Measurements from ENCODE around the gene PRKCH. TPM values are rescaled to one million over a fixed set of nuclear protein-coding genes. Genes with fewer than 3 reads are reported as not detected.

PRKCH gene
- polyA plus RNA-seq, 1 donor from 2014 or later: 2.0 TPM

- Histone ChIP-seq H3K27me3 (ENCODE audit: insufficient read depth, low read depth, low read length) (no peaks in the 10 kb centered on the region), H3F3A (ENCODE audit: insufficient read depth, low read length, poor library complexity, severe bottlenecking) (no peaks in the 10 kb centered on the region), H3K27ac (ENCODE audit: low read length) (no peak overlapping the region), H3K36me3 (ENCODE audit: insufficient read depth, low read length) (no peaks in the 10 kb centered on the region), H3K79me2 (replicated peaks; ENCODE audit: insufficient read depth, low read length) (no peaks in the 10 kb centered on the region), H4K20me1 (ENCODE audit: insufficient read depth) (no peaks in the 10 kb centered on the region), H2AFZ (ENCODE audit: low read depth, low read length) (no peak overlapping the region), H3K9ac (ENCODE audit: low read length) (no peak overlapping the region), H3K4me2 (ENCODE audit: low read length) (no peak overlapping the region), H3K4me3 (ENCODE audit: low read length) (no peak overlapping the region), H3K9me2 (ENCODE audit: insufficient read depth, low read length) (no peaks in the 10 kb centered on the region), H3K9me3 (ENCODE audit: low read length) (no peaks in the 10 kb centered on the region)
- TF ChIP-seq POLR2AphosphoS5 (IDR thresholded peaks at IDR 0.05) (no peak), SMC3 (conservative IDR thresholded peaks at IDR 0.05; ENCODE audit: poor library complexity) (no peak), MXI1 (conservative IDR thresholded peaks at IDR 0.05; ENCODE audit: poor library complexity, severe bottlenecking) (no peak), TAF1 (IDR thresholded peaks at IDR 0.05; ENCODE audit: low read depth) (no peak), RAD21 (conservative IDR thresholded peaks at IDR 0.05) (no peak), EP300 (conservative IDR thresholded peaks at IDR 0.05; ENCODE audit: poor library complexity, severe bottlenecking) (no peak), EZH2 (IDR thresholded peaks at IDR 0.05; ENCODE audit: borderline replicate concordance, insufficient read depth, low read length, poor library complexity, severe bottlenecking) (no peak)
- TF ChIP-seq, protein P1, sequence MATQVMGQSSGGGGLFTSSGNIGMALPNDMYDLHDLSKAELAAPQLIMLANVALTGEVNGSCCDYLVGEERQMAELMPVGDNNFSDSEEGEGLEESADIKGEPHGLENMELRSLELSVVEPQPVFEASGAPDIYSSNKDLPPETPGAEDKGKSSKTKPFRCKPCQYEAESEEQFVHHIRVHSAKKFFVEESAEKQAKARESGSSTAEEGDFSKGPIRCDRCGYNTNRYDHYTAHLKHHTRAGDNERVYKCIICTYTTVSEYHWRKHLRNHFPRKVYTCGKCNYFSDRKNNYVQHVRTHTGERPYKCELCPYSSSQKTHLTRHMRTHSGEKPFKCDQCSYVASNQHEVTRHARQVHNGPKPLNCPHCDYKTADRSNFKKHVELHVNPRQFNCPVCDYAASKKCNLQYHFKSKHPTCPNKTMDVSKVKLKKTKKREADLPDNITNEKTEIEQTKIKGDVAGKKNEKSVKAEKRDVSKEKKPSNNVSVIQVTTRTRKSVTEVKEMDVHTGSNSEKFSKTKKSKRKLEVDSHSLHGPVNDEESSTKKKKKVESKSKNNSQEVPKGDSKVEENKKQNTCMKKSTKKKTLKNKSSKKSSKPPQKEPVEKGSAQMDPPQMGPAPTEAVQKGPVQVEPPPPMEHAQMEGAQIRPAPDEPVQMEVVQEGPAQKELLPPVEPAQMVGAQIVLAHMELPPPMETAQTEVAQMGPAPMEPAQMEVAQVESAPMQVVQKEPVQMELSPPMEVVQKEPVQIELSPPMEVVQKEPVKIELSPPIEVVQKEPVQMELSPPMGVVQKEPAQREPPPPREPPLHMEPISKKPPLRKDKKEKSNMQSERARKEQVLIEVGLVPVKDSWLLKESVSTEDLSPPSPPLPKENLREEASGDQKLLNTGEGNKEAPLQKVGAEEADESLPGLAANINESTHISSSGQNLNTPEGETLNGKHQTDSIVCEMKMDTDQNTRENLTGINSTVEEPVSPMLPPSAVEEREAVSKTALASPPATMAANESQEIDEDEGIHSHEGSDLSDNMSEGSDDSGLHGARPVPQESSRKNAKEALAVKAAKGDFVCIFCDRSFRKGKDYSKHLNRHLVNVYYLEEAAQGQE (IDR thresholded peaks at IDR 0.05; ENCODE audit: borderline replicate concordance): no peak
- TF ChIP-seq, protein P2, sequence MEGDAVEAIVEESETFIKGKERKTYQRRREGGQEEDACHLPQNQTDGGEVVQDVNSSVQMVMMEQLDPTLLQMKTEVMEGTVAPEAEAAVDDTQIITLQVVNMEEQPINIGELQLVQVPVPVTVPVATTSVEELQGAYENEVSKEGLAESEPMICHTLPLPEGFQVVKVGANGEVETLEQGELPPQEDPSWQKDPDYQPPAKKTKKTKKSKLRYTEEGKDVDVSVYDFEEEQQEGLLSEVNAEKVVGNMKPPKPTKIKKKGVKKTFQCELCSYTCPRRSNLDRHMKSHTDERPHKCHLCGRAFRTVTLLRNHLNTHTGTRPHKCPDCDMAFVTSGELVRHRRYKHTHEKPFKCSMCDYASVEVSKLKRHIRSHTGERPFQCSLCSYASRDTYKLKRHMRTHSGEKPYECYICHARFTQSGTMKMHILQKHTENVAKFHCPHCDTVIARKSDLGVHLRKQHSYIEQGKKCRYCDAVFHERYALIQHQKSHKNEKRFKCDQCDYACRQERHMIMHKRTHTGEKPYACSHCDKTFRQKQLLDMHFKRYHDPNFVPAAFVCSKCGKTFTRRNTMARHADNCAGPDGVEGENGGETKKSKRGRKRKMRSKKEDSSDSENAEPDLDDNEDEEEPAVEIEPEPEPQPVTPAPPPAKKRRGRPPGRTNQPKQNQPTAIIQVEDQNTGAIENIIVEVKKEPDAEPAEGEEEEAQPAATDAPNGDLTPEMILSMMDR (IDR thresholded peaks at IDR 0.05; ENCODE audit: poor library complexity, severe bottlenecking): no peak
Measured at GRCh38 chr14:61591862-61592261, 270.5 kb downstream of the PRKCH start.

- Histone ChIP-seq H3K79me2 (replicated peaks; ENCODE audit: insufficient read depth, low read length) (no peaks in the 10 kb centered on the region), H3K27me3 (ENCODE audit: insufficient read depth, low read depth, low read length) (no peaks in the 10 kb centered on the region), H3K9me2 (ENCODE audit: insufficient read depth, low read length) (no peaks in the 10 kb centered on the region), H3F3A (ENCODE audit: insufficient read depth, low read length, poor library complexity, severe bottlenecking) (no peaks in the 10 kb centered on the region), H3K4me2 (ENCODE audit: low read length) (no peak overlapping the region), H3K36me3 (ENCODE audit: insufficient read depth, low read length) (no peaks in the 10 kb centered on the region), H2AFZ (ENCODE audit: low read depth, low read length) (no peak overlapping the region), H3K4me3 (ENCODE audit: low read length) (no peak overlapping the region), H4K20me1 (ENCODE audit: insufficient read depth) (no peaks in the 10 kb centered on the region), H3K9ac (ENCODE audit: low read length) (no peak overlapping the region), H3K9me3 (ENCODE audit: low read length) (no peaks in the 10 kb centered on the region), H3K27ac (ENCODE audit: low read length) (no peak overlapping the region)
- TF ChIP-seq MXI1 (conservative IDR thresholded peaks at IDR 0.05; ENCODE audit: poor library complexity, severe bottlenecking) (no peak), EZH2 (IDR thresholded peaks at IDR 0.05; ENCODE audit: borderline replicate concordance, insufficient read depth, low read length, poor library complexity, severe bottlenecking) (no peak), TAF1 (IDR thresholded peaks at IDR 0.05; ENCODE audit: low read depth) (no peak), RAD21 (conservative IDR thresholded peaks at IDR 0.05) (no peak), SMC3 (conservative IDR thresholded peaks at IDR 0.05; ENCODE audit: poor library complexity) (no peak), POLR2AphosphoS5 (IDR thresholded peaks at IDR 0.05) (no peak), EP300 (conservative IDR thresholded peaks at IDR 0.05; ENCODE audit: poor library complexity, severe bottlenecking) (no peak)
- TF ChIP-seq, protein P2 (IDR thresholded peaks at IDR 0.05; ENCODE audit: poor library complexity, severe bottlenecking): no peak
- TF ChIP-seq, protein P1 (IDR thresholded peaks at IDR 0.05; ENCODE audit: borderline replicate concordance): no peak
Measured at GRCh38 chr14:61593330-61593729, 272.0 kb downstream of the PRKCH start.
